ENCODE data around the gene MICALL1.

- TF ChIP-seq CTCF (IDR thresholded peaks at IDR 0.05) (no peak), EP300 (IDR thresholded peaks at IDR 0.05; ENCODE audit: low read depth) (no peak), POLR2A (IDR thresholded peaks at IDR 0.05) (no peak)
These were observed 11.0 kb upstream of the MICALL1 start for GRCh38 chr22:37894939-37895670.

Measured in transverse colon (tissue), 3 donors.